Hindlimb muscle (tissue), 1 donor: ENCODE data around the gene TSEN2. TPM values are rescaled to one million over a fixed set of nuclear protein-coding genes. Genes with fewer than 3 reads are reported as not detected.

Experiments used
- DNase-seq: peaks from one replicate; pipeline ENCODE4 v3.0.0-alpha.2; 2013
- polyA plus RNA-seq: library from polyadenylated mRNA; unstranded; fragments of 120-200 nt; gene quantifications from one replicate; pipeline ENCODE4 v1.2.1, GENCODE V29; 2013; ENCODE audit not compliant: insufficient read length

The TSEN2 gene
- polyA plus RNA-seq, 1 donor = 14.4 TPM

GRCh38 chr3:12557473-12558100 lies 73.3 kb downstream of the TSEN2 start:
- DNase-seq = peak; percentile 15

- no peak for DNase-seq
Measured at GRCh38 chr3:12558706-12559105, 74.4 kb downstream of the TSEN2 start.

GRCh38 chr3:12559520-12559919 lies 75.2 kb downstream of the TSEN2 start:
- no peak for DNase-seq

- DNase-seq = no peak
Measured at GRCh38 chr3:12560505-12561190, 76.4 kb downstream of the TSEN2 start.

- DNase-seq = no peak
Measured at GRCh38 chr3:12561397-12561796, 77.1 kb downstream of the TSEN2 start.

- DNase-seq = no peak
Measured at GRCh38 chr3:12562451-12562850, 78.2 kb downstream of the TSEN2 start.

GRCh38 chr3:12566976-12567375 lies 82.7 kb downstream of the TSEN2 start:
- DNase-seq = no peak

GRCh38 chr3:12568747-12569146 lies 84.5 kb downstream of the TSEN2 start:
- no peak for DNase-seq

GRCh38 chr3:12569836-12570235 lies 85.6 kb downstream of the TSEN2 start:
- DNase-seq = no peak

- no peak for DNase-seq
Measured at GRCh38 chr3:12571986-12572385, 87.7 kb downstream of the TSEN2 start.

- no peak for DNase-seq
Measured at GRCh38 chr3:12574131-12574530, 89.9 kb downstream of the TSEN2 start.

- no peak for DNase-seq
Measured at GRCh38 chr3:12574661-12575060, 90.4 kb downstream of the TSEN2 start.

- DNase-seq = no peak
Measured at GRCh38 chr3:12577379-12577778, 93.1 kb downstream of the TSEN2 start.

- DNase-seq = no peak
Measured at GRCh38 chr3:12578742-12579141, 94.5 kb downstream of the TSEN2 start.

- DNase-seq = no peak
Measured at GRCh38 chr3:12579456-12579855, 95.2 kb downstream of the TSEN2 start.

GRCh38 chr3:12579905-12580304 lies 95.6 kb downstream of the TSEN2 start:
- DNase-seq = no peak

GRCh38 chr3:12582730-12583129 lies 98.5 kb downstream of the TSEN2 start:
- no peak for DNase-seq

Other genes with a start within 250 kb of the TSEN2 start
- gene PPARG, start 195.4 kb upstream of the TSEN2 start, polyA plus RNA-seq = 10.7 TPM
- gene MKRN2OS, start 61.0 kb downstream of the TSEN2 start, polyA plus RNA-seq = 0.70 TPM
- gene MKRN2, start 72.6 kb downstream of the TSEN2 start, polyA plus RNA-seq = 32.8 TPM
- gene RAF1, start 179.6 kb downstream of the TSEN2 start, polyA plus RNA-seq = 109 TPM